ENCODE measurements around the gene C4orf50.

The C4orf50 gene

GRCh38 chr4:5882947-5883346 lies 135.3 kb downstream of the C4orf50 start:
- DNase-seq (ENCODE audit: low read depth), result no peak
- H3K4me3 ChIP-seq (ENCODE audit: low read length), result no peak overlapping the region
- no peak for TF ChIP-seq CTCF (conservative IDR thresholded peaks at IDR 0.05; ENCODE audit: low read depth, low read length)

- no peak for DNase-seq (ENCODE audit: low read depth)
- H3K4me3 ChIP-seq (ENCODE audit: low read length), result no peak overlapping the region
- TF ChIP-seq CTCF (conservative IDR thresholded peaks at IDR 0.05; ENCODE audit: low read depth, low read length), result no peak
Measured at GRCh38 chr4:5881340-5881739, 136.9 kb downstream of the C4orf50 start.

GRCh38 chr4:5878359-5878758 lies 139.9 kb downstream of the C4orf50 start:
- no peak for TF ChIP-seq CTCF (conservative IDR thresholded peaks at IDR 0.05; ENCODE audit: low read depth, low read length)
- DNase-seq (ENCODE audit: low read depth), result no peak
- no peak overlapping the region for H3K4me3 ChIP-seq (ENCODE audit: low read length)

- H3K4me3 ChIP-seq (ENCODE audit: low read length), result no peak overlapping the region
- no peak for DNase-seq (ENCODE audit: low read depth)
- no peak for TF ChIP-seq CTCF (conservative IDR thresholded peaks at IDR 0.05; ENCODE audit: low read depth, low read length)
Measured at GRCh38 chr4:5877392-5877791, 140.8 kb downstream of the C4orf50 start.

- H3K4me3 ChIP-seq (ENCODE audit: low read length), result no peak overlapping the region
- DNase-seq (ENCODE audit: low read depth), result no peak
- TF ChIP-seq CTCF (conservative IDR thresholded peaks at IDR 0.05; ENCODE audit: low read depth, low read length), result no peak
Measured at GRCh38 chr4:5874811-5875449, 143.3 kb downstream of the C4orf50 start.

GRCh38 chr4:5870701-5871100 lies 147.5 kb downstream of the C4orf50 start:
- no peak for TF ChIP-seq CTCF (conservative IDR thresholded peaks at IDR 0.05; ENCODE audit: low read depth, low read length)
- no peak for DNase-seq (ENCODE audit: low read depth)
- no peak overlapping the region for H3K4me3 ChIP-seq (ENCODE audit: low read length)

- no peak overlapping the region for H3K4me3 ChIP-seq (ENCODE audit: low read length)
- no peak for DNase-seq (ENCODE audit: low read depth)
- no peak for TF ChIP-seq CTCF (conservative IDR thresholded peaks at IDR 0.05; ENCODE audit: low read depth, low read length)
Measured at GRCh38 chr4:5869966-5870619, 148.1 kb downstream of the C4orf50 start.
